GM18868 (cell line): Measurements from ENCODE around the gene FPR3.
"Not testable (repeated sequence)": the region's sequence is repeated elsewhere in the genome, so short reads cannot be mapped to it uniquely, and the experiment has no call there.

Experiments used
- ATAC-seq: cut with Tn5 transposase; IDR thresholded peaks from one replicate; pipeline ENCODE4 v1.9.1; 2021; ENCODE audit warnings: mild to moderate bottlenecking, moderate library complexity; ENCODE audit not compliant: unreplicated experiment

Gene FPR3

GRCh38 chr19:51806571-51806970, 11.6 kb downstream of the FPR3 start:
- not testable (repeated sequence) for ATAC-seq

- no peak for ATAC-seq
These were observed 12.2 kb downstream of the FPR3 start for GRCh38 chr19:51807111-51807701.

GRCh38 chr19:51807925-51808324, 13.0 kb downstream of the FPR3 start:
- no peak for ATAC-seq

GRCh38 chr19:51808333-51808986, 13.5 kb downstream of the FPR3 start:
- no peak for ATAC-seq

- ATAC-seq: no peak
These were observed 14.8 kb downstream of the FPR3 start for GRCh38 chr19:51809787-51810186.

- ATAC-seq: no peak
These were observed 15.3 kb downstream of the FPR3 start for GRCh38 chr19:51810223-51810622.

GRCh38 chr19:51811344-51811743, 16.4 kb downstream of the FPR3 start:
- ATAC-seq: no peak

DNA sequence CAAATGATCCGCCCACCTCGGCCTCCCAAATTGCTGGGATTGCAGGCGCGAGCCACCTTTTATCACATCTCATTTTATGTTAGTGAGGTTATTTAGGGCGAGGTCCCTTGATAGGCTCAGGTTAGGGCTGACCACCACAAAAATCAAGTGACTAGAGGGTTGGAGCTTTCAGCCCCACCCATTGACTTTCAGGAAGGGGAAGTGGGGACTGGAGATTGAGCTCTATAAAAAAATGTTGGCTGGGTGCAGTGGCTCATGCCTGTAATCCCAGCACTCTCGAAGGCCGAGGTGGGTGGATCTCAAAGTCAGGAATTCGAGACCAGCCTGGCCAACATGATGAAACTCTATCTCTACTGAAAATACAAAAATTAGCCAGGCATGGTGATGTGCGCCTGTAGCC, 20.1 kb downstream of the FPR3 start:
- ATAC-seq: no peak

DNA sequence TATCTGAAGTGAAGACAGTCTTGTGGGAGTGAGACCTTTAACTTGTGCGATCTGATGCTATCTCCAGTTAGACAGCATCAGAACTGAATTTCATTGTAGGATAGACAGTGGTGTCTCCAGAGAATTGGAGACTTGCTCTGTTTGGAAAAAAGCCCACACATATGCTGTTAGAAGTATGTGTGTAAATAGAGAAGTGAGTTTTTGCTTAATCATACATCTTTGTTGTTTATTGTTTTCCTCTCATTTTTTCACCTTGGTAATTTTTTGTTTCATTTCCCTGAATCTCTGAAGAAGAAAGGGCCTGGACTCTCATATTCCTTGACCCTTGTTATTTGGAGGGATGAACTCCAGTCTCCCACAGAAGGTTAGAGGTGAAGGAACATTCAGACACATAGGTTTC, 21.8 kb downstream of the FPR3 start:
- ATAC-seq: no peak

- ATAC-seq: no peak
These were observed 25.1 kb downstream of the FPR3 start for GRCh38 chr19:51820011-51820410.

DNA sequence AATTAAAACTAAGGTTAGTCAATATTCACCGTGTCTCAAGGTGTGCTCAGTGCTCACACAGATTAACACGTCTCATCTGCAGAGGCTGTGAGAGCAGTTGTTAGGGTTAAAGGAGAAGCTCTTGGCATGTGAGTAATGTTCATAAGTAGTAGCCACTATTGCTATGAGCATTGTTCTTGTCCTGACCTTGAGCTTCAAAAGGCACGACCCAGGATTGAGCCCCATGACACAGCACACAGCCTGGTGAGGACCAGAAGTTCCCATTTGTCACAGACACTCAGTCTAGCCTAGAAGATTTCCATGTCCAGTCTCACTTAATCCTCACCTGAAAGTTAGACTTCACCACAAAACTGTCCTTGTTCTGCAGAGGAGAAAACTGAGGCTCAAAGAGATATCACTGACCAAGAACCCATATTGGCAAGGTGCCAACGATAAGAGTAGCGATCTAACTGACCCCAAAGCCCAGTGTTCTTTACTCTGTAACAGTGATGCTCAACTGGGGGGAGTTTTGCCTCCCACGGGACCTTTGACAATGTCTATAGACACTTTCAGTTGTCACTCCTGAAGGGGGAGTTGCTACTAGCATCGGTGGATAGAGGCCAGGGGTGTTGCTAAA, 26.0 kb downstream of the FPR3 start:
- no peak for ATAC-seq

GRCh38 chr19:51821456-51821855, 26.5 kb downstream of the FPR3 start:
- ATAC-seq: no peak

DNA sequence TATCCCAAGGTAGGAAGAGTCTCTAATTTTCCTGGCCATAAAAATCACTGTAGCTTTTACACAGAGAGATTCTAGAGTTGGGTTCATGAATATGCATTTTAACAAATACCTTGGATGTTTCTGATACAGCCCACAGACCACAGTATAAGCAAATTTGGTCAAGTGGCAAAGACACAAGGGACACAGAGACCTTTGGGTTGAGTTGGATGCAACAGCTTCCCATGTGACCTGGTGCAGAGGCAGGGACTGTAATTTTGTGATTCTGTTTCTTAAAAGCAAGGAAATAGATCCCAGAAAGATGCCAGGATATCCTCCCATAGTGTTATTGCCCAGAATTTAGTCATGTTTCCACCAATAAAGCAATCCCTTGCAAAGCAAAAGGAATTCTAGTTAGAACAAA, 27.0 kb downstream of the FPR3 start:
- ATAC-seq: no peak

DNA sequence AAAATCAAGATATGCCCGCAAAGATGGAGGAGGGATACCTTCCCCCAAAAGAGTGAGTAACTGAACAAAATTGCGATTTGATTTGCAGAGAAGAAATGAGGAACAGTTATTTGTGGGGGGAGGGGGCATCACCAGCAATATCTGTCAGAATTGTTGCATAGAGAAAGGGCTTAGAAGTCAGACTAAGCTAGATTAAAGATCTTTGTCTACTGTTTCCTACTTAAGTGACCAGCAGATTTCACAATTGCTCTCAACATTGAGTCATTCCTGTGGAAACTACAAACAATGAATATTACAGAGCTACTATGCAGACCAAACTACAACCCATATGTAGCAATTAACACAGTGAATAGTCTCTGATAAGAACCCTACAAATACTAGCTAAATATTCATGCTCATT, 27.4 kb downstream of the FPR3 start:
- ATAC-seq: no peak

DNA sequence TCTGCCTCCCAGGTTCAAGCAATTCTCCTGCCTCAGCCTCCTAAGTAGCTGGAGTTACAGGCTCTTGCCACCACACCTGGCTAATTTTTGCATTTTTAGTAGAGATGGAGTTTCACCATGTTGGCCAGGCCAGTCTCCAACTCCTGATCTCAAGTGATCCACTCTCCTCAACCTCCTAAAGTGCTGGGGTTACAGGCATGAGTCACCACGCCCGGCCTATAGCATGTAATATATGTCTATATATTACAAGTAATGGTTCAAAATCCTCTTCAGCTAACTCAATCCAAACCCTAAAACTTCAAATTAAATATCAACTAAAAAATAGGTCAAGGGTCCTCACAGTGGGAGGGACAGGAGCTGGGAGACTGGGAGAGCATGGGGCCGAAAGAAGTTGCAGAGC, 28.0 kb downstream of the FPR3 start:
- no peak for ATAC-seq

- no peak for ATAC-seq
These were observed 29.5 kb downstream of the FPR3 start for GRCh38 chr19:51824281-51825005.

DNA sequence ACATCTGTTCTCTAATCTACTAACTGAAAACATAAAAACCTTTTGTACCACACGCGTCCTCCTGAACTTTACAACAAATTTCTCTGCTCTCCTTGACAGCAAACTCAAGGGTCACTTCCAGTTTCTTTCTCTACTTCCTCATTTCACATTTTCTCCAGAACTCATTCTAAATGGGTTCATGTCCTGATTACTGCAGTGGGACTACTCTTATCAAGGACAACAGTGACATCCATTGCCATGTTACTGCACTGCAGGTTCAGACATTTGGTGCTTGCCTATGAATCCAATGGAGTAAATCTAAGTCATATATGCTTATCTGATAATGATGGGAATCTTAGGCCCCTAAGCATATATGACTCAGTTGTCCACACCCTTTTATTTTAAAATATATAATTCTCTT, 35.3 kb downstream of the FPR3 start:
- no peak for ATAC-seq

- ATAC-seq: no peak
These were observed 42.2 kb downstream of the FPR3 start for GRCh38 chr19:51837145-51837544.

GRCh38 chr19:51861870-51862622, 67.1 kb downstream of the FPR3 start:
- ATAC-seq: no peak

- ATAC-seq: no peak
These were observed 78.1 kb downstream of the FPR3 start for GRCh38 chr19:51873097-51873496.
